Mesodermal cell (in vitro differentiated cells): ENCODE data around the gene TBC1D19.

ENCODE experiments used
- H3K27ac ChIP-seq: 2 replicates; pipeline ENCODE4 v1.7.0; 2013; ENCODE audit warnings: mild to moderate bottlenecking, low read depth, low read length, moderate library complexity; ENCODE audit not compliant: severe bottlenecking
- H3K36me3 ChIP-seq: 2 replicates; pipeline ENCODE4 v1.7.1; 2013; ENCODE audit warnings: mild to moderate bottlenecking, low read length, moderate library complexity; ENCODE audit not compliant: control insufficient read depth, insufficient read depth
- H3K4me1 ChIP-seq: one replicate; pipeline ENCODE4 v1.7.1; 2013; ENCODE audit warnings: mild to moderate bottlenecking, low read length; ENCODE audit not compliant: insufficient read depth, control insufficient read depth, poor library complexity, severe bottlenecking
- H3K4me3 ChIP-seq: 2 replicates; pipeline ENCODE4 v1.7.0; 2013; ENCODE audit warnings: low read length, control low read depth, mild to moderate bottlenecking; ENCODE audit not compliant: insufficient read depth, poor library complexity, severe bottlenecking; ENCODE audit errors: extremely low read depth
- H3K9me3 ChIP-seq: 2 replicates; pipeline ENCODE4 v1.7.1; 2013; ENCODE audit warnings: mild to moderate bottlenecking, low read length, moderate library complexity; ENCODE audit not compliant: control insufficient read depth
- WGBS, 2 experiments: methylation state at CpG; one replicate each; pipeline ENCODE4 v1.1.5; 2013; ENCODE audit warnings: missing lambda C conversion rate in 2 of 2; ENCODE audit not compliant: insufficient coverage in 2 of 2; 5-methylcytosine and 5-hydroxymethylcytosine counted together

Gene TBC1D19

GRCh38 chr4:26729547-26729946, 145.7 kb downstream of the TBC1D19 start:
- Histone ChIP-seq H3K4me3 (no peak overlapping the region), H3K9me3 (no peaks in the 10 kb centered on the region)
- WGBS, 2 experiments = 0% methylated on average over 1 of the region's 1 CpG; no CpG with 5 or more reads in 1 of the 2 experiments

GRCh38 chr4:26731351-26732035, 147.6 kb downstream of the TBC1D19 start:
- Histone ChIP-seq H3K4me3 (no peak overlapping the region), H3K36me3 (no peaks in the 10 kb centered on the region), H3K4me1 (no peaks in the 10 kb centered on the region), H3K27ac (no peak overlapping the region), H3K9me3 (no peaks in the 10 kb centered on the region)
- 87 to 89% methylated on average over 7 to 8 of the region's 11 CpGs for WGBS, 2 experiments

More at GRCh38 chr4:26729547-26729946, 145.7 kb downstream of the TBC1D19 start:
- H3K4me1 ChIP-seq = no peaks in the 10 kb centered on the region
- H3K27ac ChIP-seq = no peak overlapping the region
- no peaks in the 10 kb centered on the region for H3K36me3 ChIP-seq

- Histone ChIP-seq H3K4me1 (no peaks in the 10 kb centered on the region), H3K27ac (no peak overlapping the region), H3K36me3 (no peaks in the 10 kb centered on the region), H3K9me3 (no peaks in the 10 kb centered on the region), H3K4me3 (no peak overlapping the region)
- 100% methylated on average over 1 of the region's 3 CpGs for WGBS, 2 experiments
Observed at GRCh38 chr4:26732356-26732755, 148.5 kb downstream of the TBC1D19 start.

- H3K4me3 ChIP-seq = no peak overlapping the region
- WGBS, 2 experiments = no CpG with 5 or more reads among the region's 1 CpG
- no peaks in the 10 kb centered on the region for H3K9me3 ChIP-seq
- H3K4me1 ChIP-seq = no peaks in the 10 kb centered on the region
- H3K36me3 ChIP-seq = no peaks in the 10 kb centered on the region
- H3K27ac ChIP-seq = no peak overlapping the region
Observed at GRCh38 chr4:26736621-26737020, 152.7 kb downstream of the TBC1D19 start.

- no peaks in the 10 kb centered on the region for H3K4me1 ChIP-seq
- no peaks in the 10 kb centered on the region for H3K36me3 ChIP-seq
- no peak overlapping the region for H3K4me3 ChIP-seq
- no peak overlapping the region for H3K27ac ChIP-seq
- no CpG with 5 or more reads among the region's 1 CpG for WGBS, 2 experiments
- no peaks in the 10 kb centered on the region for H3K9me3 ChIP-seq
Observed at GRCh38 chr4:26737385-26737784, 153.5 kb downstream of the TBC1D19 start.

GRCh38 chr4:26741491-26741871, 157.6 kb downstream of the TBC1D19 start:
- Histone ChIP-seq H3K4me3 (no peak overlapping the region), H3K9me3 (no peaks in the 10 kb centered on the region), H3K4me1 (no peaks in the 10 kb centered on the region), H3K36me3 (no peaks in the 10 kb centered on the region), H3K27ac (no peak overlapping the region)
- WGBS, 2 experiments = 75 to 86% methylated on average over 1 of the region's 2 CpGs

GRCh38 chr4:26746802-26747213, 162.9 kb downstream of the TBC1D19 start:
- Histone ChIP-seq H3K9me3 (no peaks in the 10 kb centered on the region), H3K4me3 (no peak overlapping the region), H3K27ac (no peak overlapping the region), H3K4me1 (no peaks in the 10 kb centered on the region), H3K36me3 (no peaks in the 10 kb centered on the region)
- 90 to 100% methylated on average over 1 to 2 of the region's 5 CpGs for whole genome bisulfite sequencing, 2 experiments

GRCh38 chr4:26748811-26749210, 164.9 kb downstream of the TBC1D19 start:
- H3K4me3 ChIP-seq = no peak overlapping the region
- H3K27ac ChIP-seq = no peak overlapping the region
- no peaks in the 10 kb centered on the region for H3K36me3 ChIP-seq
- no peaks in the 10 kb centered on the region for H3K4me1 ChIP-seq
- no peaks in the 10 kb centered on the region for H3K9me3 ChIP-seq

GRCh38 chr4:26749867-26750266, 166.0 kb downstream of the TBC1D19 start:
- Histone ChIP-seq H3K9me3 (no peaks in the 10 kb centered on the region), H3K4me3 (no peak overlapping the region), H3K27ac (no peak overlapping the region), H3K36me3 (no peaks in the 10 kb centered on the region), H3K4me1 (no peaks in the 10 kb centered on the region)
- WGBS, 2 experiments = 95% methylated on average over 1 of the region's 2 CpGs; no CpG with 5 or more reads in 1 of the 2 experiments

- Histone ChIP-seq H3K27ac (no peak overlapping the region), H3K9me3 (no peaks in the 10 kb centered on the region), H3K4me3 (no peak overlapping the region), H3K4me1 (no peaks in the 10 kb centered on the region), H3K36me3 (no peaks in the 10 kb centered on the region)
Observed at GRCh38 chr4:26751004-26751403, 167.1 kb downstream of the TBC1D19 start.

- Histone ChIP-seq H3K4me1 (no peaks in the 10 kb centered on the region), H3K9me3 (no peaks in the 10 kb centered on the region), H3K36me3 (no peaks in the 10 kb centered on the region), H3K4me3 (no peak overlapping the region), H3K27ac (no peak overlapping the region)
- no CpG with 5 or more reads among the region's 1 CpG for WGBS, 2 experiments
Observed at GRCh38 chr4:26751838-26752237, 168.0 kb downstream of the TBC1D19 start.
